ENCODE results near the gene DOCK11.

DOCK11 gene

GRCh38 chrX:118534716-118535493 is 39.3 kb downstream of the DOCK11 start:
- no peak for DNase-seq

- no peak for DNase-seq
These were observed 40.6 kb downstream of the DOCK11 start for GRCh38 chrX:118536204-118536603.

- DNase-seq = no peak
These were observed 41.3 kb downstream of the DOCK11 start for GRCh38 chrX:118536687-118537461.

- DNase-seq = no peak
These were observed 42.8 kb downstream of the DOCK11 start for GRCh38 chrX:118538386-118538785.

- DNase-seq = no peak
These were observed 44.7 kb downstream of the DOCK11 start for GRCh38 chrX:118540342-118540741.

- DNase-seq = no peak
These were observed 45.9 kb downstream of the DOCK11 start for GRCh38 chrX:118541482-118541881.

- no peak for DNase-seq
These were observed 49.9 kb downstream of the DOCK11 start for GRCh38 chrX:118545510-118545909.

GRCh38 chrX:118548841-118549240 is 53.2 kb downstream of the DOCK11 start:
- peak; percentile 24 for DNase-seq

- DNase-seq = no peak
These were observed 55.2 kb downstream of the DOCK11 start for GRCh38 chrX:118550792-118551191.

- DNase-seq = no peak
These were observed 55.8 kb downstream of the DOCK11 start for GRCh38 chrX:118551426-118551825.

- no peak for DNase-seq
These were observed 56.7 kb downstream of the DOCK11 start for GRCh38 chrX:118552121-118552900.

GRCh38 chrX:118553042-118553710 is 57.6 kb downstream of the DOCK11 start:
- DNase-seq = no peak

- DNase-seq = no peak
These were observed 58.9 kb downstream of the DOCK11 start for GRCh38 chrX:118554511-118554910.

- no peak for DNase-seq
These were observed 63.3 kb downstream of the DOCK11 start for GRCh38 chrX:118558926-118559325.

- peak; percentile 0 for DNase-seq
These were observed 64.9 kb downstream of the DOCK11 start for GRCh38 chrX:118560489-118560888.

- no peak for DNase-seq
These were observed 67.1 kb downstream of the DOCK11 start for GRCh38 chrX:118562582-118563164.

- DNase-seq = no peak
These were observed 68.9 kb downstream of the DOCK11 start for GRCh38 chrX:118564498-118564897.

- DNase-seq = no peak
These were observed 70.2 kb downstream of the DOCK11 start for GRCh38 chrX:118565853-118566252.

- no peak for DNase-seq
These were observed 70.7 kb downstream of the DOCK11 start for GRCh38 chrX:118566359-118566758.

GRCh38 chrX:118569676-118570075 is 74.1 kb downstream of the DOCK11 start:
- DNase-seq = no peak

- DNase-seq = no peak
These were observed 74.6 kb downstream of the DOCK11 start for GRCh38 chrX:118570209-118570608.

- no peak for DNase-seq
These were observed 76.2 kb downstream of the DOCK11 start for GRCh38 chrX:118571836-118572235.

GRCh38 chrX:118574666-118575065 is 79.1 kb downstream of the DOCK11 start:
- no peak for DNase-seq
